ENCODE data around the gene GRIFIN. TPM values are rescaled to one million over a fixed set of nuclear protein-coding genes. Genes with fewer than 3 reads are reported as not detected.
"Not testable (repeated sequence)": the region's sequence is repeated elsewhere in the genome, so short reads cannot be mapped to it uniquely, and the experiment has no call there.

The GRIFIN gene
- total RNA-seq, 1 donor from 2014 or later = not detected

DNA sequence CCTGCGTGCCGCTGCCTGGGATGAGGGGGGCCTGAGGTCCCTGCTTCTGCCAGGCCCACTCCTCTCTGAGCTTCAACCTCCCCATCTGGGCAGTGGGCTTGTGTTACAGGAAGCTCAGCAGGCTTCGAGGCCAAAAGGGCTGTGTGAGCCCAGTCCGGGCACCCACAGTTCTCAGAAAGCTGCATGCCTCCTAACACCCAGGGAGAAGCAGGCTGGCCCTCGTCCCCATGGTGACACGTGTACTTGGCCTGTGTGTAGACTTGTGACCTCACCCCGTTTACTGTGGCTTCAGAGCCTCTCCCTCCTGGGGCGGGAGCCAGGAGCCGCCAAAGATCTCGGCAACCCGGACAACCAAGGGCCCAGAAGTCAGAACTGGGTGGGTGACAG lies 2.2 kb upstream of the GRIFIN start:
- DNase-seq (ENCODE audit: low spot score) = no peak

DNA sequence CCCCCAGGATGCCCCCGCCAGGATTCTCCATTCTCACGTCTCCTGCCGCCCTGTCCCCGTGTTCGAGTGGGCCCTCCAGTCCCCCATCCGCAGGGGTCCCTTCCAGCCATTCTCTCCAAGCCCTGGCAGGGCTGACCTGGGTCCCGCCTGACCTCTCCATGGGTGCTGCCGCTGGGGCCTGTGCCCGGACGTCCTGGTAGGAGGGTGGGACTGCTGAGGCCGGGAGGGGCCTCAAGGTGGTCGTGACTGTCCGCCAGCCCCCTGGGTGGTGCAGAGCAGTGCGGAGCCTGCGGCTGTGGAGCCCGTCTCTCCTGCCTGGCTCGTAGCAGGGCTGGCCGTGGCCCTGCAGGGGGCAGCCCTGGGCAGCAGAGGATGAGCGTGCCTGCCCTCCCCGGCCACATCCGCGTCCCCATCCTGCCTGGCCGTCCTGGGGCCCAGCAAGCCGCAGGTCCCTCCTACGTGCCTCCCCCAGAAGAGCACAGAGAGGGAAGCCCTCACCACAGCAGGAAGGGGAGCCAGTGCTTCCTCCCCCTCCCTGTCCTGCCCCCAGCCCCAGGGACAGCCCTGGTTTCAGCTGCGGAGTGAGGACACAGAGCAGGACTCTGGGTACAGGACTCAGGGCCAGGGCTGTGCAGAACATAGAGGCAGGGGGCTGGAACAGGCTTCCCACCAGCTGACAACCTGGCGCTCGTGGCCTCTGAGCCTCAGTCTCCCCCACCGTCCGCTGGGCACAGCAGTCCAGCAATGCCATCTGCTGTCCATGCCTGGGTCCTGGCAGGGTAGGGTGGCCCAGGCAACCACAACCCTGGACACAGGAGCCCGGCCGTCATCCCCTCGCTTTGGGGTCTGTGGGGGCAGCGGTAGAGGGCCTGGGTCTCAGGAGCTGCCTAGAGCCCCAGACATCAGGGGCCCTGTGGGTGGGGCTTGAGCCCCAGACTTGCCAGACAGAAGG lies 1.5 kb upstream of the GRIFIN start:
- no peak for DNase-seq (ENCODE audit: low spot score)

- DNase-seq (ENCODE audit: low spot score) = no peak
Observed at GRCh38 chr7:2476776-2477446, 713 bp upstream of the GRIFIN start.

- no peak for DNase-seq (ENCODE audit: low spot score)
Observed at GRCh38 chr7:2475678-2476015, 551 bp downstream of the GRIFIN start.

- DNase-seq (ENCODE audit: low spot score) = no peak
Observed at GRCh38 chr7:2474813-2475677, 1.2 kb downstream of the GRIFIN start.

- no peak for DNase-seq (ENCODE audit: low spot score)
Observed at GRCh38 chr7:2474224-2474623, 2.0 kb downstream of the GRIFIN start.

GRCh38 chr7:2473496-2474180 lies 2.6 kb downstream of the GRIFIN start:
- no peak for DNase-seq (ENCODE audit: low spot score)

- no peak for DNase-seq (ENCODE audit: low spot score)
Observed at GRCh38 chr7:2472739-2473138, 3.5 kb downstream of the GRIFIN start.

GRCh38 chr7:2471396-2471795 lies 4.8 kb downstream of the GRIFIN start:
- DNase-seq (ENCODE audit: low spot score) = peak; percentile 69

DNA sequence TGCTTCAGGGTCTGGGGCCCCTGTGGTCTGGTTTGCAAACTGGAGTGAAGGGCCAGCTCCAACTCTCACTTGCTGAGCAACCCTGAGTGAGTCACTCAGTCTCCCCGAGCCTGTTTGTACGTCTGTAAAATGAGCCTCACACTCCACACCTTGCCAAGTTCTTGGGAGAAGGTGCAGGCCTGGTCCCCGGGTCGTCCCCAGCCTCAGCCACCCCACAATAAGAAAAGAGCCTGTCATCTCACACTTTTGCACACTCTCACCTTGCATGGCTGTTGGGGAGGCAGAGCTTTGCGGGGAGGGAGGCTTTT lies 5.2 kb downstream of the GRIFIN start:
- DNase-seq (ENCODE audit: low spot score) = no peak

DNA sequence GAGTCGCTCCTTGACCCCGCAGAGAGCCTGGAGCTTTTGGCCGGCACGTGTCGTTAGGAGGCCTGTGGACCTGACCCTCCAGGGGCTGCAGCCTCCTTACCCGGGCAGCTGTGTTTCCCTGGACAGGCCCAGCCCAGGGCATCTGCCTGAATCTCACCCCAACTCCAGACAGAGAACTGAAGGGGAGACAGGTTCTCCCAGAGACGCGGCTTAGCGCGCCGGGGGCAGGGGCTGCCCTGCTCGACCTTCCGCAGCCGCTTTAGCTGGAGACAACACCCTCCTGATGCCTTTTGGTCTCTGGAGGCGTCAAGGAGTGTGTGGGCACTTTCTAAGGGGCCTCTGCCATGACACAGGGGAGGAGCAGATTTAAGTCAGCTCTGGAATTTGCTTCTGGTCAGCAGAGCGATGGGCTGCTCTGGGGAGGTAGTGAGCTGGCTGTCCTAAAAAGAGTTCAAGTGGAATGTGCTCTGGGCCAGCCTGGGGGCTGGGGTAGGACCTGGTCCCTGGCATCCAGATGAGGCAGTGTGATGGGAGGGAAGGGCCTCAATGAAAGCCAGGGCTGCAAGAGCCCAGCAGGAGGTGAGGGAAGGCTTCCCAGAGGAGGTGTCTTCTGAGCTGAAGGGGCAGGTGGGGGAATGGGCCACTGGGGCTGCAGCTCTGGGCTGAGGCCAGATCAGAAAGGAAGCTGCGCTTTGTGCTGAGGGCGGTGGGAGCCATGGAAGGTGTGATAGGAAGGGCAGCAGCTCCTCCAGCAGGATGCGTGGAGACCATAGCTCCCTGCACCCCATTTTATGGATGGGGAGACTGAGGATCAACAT lies 5.8 kb downstream of the GRIFIN start:
- no peak for DNase-seq (ENCODE audit: low spot score)

- DNase-seq (ENCODE audit: low spot score) = not testable (repeated sequence)
Observed at GRCh38 chr7:2469460-2470203, 6.6 kb downstream of the GRIFIN start.

- no peak for DNase-seq (ENCODE audit: low spot score)
Observed at GRCh38 chr7:2468227-2468626, 8.0 kb downstream of the GRIFIN start.

DNA sequence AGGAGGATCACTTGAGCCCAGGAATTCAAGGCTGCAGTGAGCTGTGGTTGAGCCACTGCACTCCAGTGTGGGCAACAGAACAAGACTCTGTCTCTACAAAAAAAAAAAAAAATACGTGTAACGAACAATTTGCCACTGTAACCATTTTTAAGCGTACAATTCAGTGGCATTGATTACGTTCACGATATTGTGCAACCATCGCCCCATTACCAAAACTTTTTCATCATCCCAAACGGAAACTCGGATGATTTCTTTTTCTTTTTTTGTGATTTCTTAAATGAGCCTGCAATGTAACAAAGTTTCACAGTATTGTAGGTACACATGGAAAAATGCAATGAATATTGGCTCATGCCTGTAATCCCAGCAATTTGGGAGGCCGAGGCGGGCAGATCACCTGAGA lies 9.5 kb downstream of the GRIFIN start:
- DNase-seq (ENCODE audit: low spot score) = no peak

GRCh38 chr7:2465928-2466327 lies 10.3 kb downstream of the GRIFIN start:
- no peak for DNase-seq (ENCODE audit: low spot score)

DNA sequence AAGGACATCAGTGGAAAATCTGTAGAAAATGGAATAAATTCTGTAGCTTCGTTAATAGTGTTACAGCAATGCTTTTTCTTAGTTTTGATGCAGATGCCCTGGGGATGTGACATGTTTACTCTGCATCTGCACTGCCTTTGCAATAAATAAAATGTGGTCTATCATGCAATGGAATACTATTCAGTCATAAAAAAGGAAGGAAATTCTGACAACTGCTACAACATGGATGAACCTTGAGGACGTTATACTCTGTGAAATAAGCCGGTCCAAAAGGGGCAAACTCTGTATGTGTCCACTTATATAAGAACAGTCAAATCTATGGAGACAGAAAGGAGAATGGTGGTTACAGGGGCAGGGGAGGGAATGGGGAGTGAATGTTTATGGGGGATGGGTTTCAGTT lies 13.5 kb downstream of the GRIFIN start:
- no peak for DNase-seq (ENCODE audit: low spot score)

DNA sequence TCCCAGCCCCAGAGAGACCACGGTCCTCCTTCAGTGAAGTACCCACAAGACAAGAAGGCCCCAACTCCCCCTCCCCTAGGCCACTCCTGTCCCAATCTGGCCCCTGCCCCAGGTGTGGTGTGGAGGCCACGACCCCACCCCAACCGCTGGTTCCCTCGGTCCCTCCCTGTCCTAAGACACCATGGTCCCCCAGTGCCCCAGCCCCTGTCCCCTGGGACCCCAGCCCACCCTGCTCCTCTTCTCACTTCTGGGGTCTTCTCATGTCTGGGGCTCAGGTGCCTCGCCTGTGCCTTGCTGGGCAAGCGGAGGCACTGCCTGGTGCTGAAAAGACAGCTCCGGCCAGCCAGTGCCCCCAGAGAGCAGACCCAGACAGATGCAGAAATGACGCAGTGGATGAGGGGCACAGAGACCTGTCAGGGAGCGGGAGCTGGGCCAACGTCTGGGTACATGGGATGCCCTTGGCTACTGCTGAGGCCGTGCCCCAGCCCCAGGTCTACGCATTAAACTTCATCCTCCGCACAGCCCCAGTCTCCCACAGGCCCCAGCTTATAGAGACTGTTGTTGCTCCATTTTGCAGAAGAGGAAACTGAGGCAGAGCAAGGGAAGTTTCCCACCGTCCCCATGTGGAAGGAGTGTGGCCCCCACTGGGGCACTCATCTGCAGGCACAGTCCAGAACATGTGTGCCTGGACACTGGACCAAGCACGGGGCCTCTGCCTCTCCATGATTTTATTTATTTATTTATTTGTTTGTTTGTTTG lies 14.8 kb downstream of the GRIFIN start:
- no peak for DNase-seq (ENCODE audit: low spot score)

GRCh38 chr7:2460641-2461040 lies 15.6 kb downstream of the GRIFIN start:
- no peak for DNase-seq (ENCODE audit: low spot score)

GRCh38 chr7:2460188-2460587 lies 16.0 kb downstream of the GRIFIN start:
- no peak for DNase-seq (ENCODE audit: low spot score)

- DNase-seq (ENCODE audit: low spot score) = no peak
Observed at GRCh38 chr7:2459674-2460073, 16.5 kb downstream of the GRIFIN start.

Data from ureter (tissue), 1 donor.